OCI-LY7 (cell line): ENCODE results near the gene ABHD8. TPM values are rescaled to one million over a fixed set of nuclear protein-coding genes. Genes with fewer than 3 reads are reported as not detected.

Source experiments
- BruUV-seq: library from RNA; stranded (reverse); fragments of 400-500 nt; replicated peaks from 2 replicates; lab custom pipeline; 2021; lab: Mats Ljungman, UMichigan
- CTCF ChIA-PET: fragments of 300-600 bp; sonication (Branson Sonifier 250); formaldehyde crosslinking; loops from one replicate; lab custom pipeline; 2022; ENCODE audit warnings: antibody characterized with exemption; ENCODE audit not compliant: unreplicated experiment; lab: Charles Lee
- POLR2A ChIA-PET: fragments of 300-600 bp; sonication (Branson Sonifier 250); formaldehyde crosslinking; loops from one replicate; lab custom pipeline; 2022; ENCODE audit warnings: antibody characterized with exemption; lab: Charles Lee
- DNase-seq: peaks from one replicate; pipeline ENCODE4 v3.0.0-alpha.2; 2015; ENCODE audit warnings: low spot score
- H2AFZ ChIP-seq: fragments of 200-600 bp; sonication (generic), shearing (Covaris generic); 2 replicates; pipeline ENCODE4 v1.6.1; 2014; ENCODE audit warnings: mild to moderate bottlenecking, antibody characterized with exemption, low read length, moderate library complexity
- H3K27ac ChIP-seq: fragments of 200-600 bp; sonication (generic); 2 replicates; pipeline ENCODE4 v1.5.1; 2014; ENCODE audit warnings: mixed run types, low read depth, mild to moderate bottlenecking, moderate library complexity, low read length, inconsistent platforms; ENCODE audit not compliant: poor library complexity, severe bottlenecking
- H3K36me3 ChIP-seq: fragments of 200-600 bp; sonication (generic); 2 replicates; pipeline ENCODE4 v1.6.1; 2014; ENCODE audit warnings: mild to moderate bottlenecking, antibody characterized with exemption, low read length, moderate library complexity, mixed read lengths; ENCODE audit not compliant: insufficient read depth
- H3K4me1 ChIP-seq: fragments of 200-600 bp; sonication (generic); 2 replicates; pipeline ENCODE4 v1.5.1; 2014; ENCODE audit warnings: mild to moderate bottlenecking, low read length; ENCODE audit not compliant: insufficient read depth, poor library complexity, severe bottlenecking
- H3K4me2 ChIP-seq: fragments of 200-600 bp; sonication (generic); 2 replicates; pipeline ENCODE4 v1.6.1; 2014; ENCODE audit warnings: mild to moderate bottlenecking, low read length
- H3K4me3 ChIP-seq: fragments of 200-600 bp; sonication (generic); 2 replicates; pipeline ENCODE4 v1.5.1; 2014; ENCODE audit warnings: mild to moderate bottlenecking, low read depth, low read length; ENCODE audit not compliant: poor library complexity, severe bottlenecking
- H3K79me2 ChIP-seq: fragments of 200-600 bp; sonication (generic); 2 replicates; pipeline ENCODE4 v1.6.1; 2016; ENCODE audit warnings: low read depth, mild to moderate bottlenecking, low read length, moderate library complexity, mixed read lengths; ENCODE audit not compliant: insufficient read depth
- H3K9me2 ChIP-seq: fragments of 200-600 bp; sonication (generic); 2 replicates; pipeline ENCODE4 v1.6.1; 2016; ENCODE audit warnings: mild to moderate bottlenecking, low read length, mixed read lengths; ENCODE audit not compliant: insufficient read depth
- H3K9me3 ChIP-seq: fragments of 200-600 bp; sonication (generic); 2 replicates; pipeline ENCODE4 v1.6.1; 2014; ENCODE audit warnings: mild to moderate bottlenecking, mixed run types, low read length, mixed read lengths
- H4K20me1 ChIP-seq: fragments of 200-600 bp; sonication (generic); 2 replicates; pipeline ENCODE4 v1.6.1; 2014; ENCODE audit warnings: mild to moderate bottlenecking, antibody characterized with exemption, low read length, moderate library complexity, mixed read lengths; ENCODE audit not compliant: insufficient read depth
- CTCF ChIP-seq: fragments of 200-600 bp; sonication (generic); conservative IDR thresholded peaks from 2 replicates; pipeline ENCODE4 v1.5.1; 2014; ENCODE audit warnings: mild to moderate bottlenecking, antibody characterized with exemption, low read length, moderate library complexity, mixed read lengths
- EZH2phosphoT487 ChIP-seq: fragments of 200-600 bp; sonication (generic); IDR thresholded peaks from 2 replicates; pipeline ENCODE4 v1.6.1; 2018; ENCODE audit warnings: low read depth, borderline replicate concordance, mild to moderate bottlenecking, mixed run types, antibody characterized with exemption, low read length, moderate library complexity, mixed read lengths
- intact Hi-C: fragments of 100-400 bp; cut with micrococcal nuclease; formaldehyde crosslinking; loops from one replicate; pipeline ENCODE4 v1.10.0; 2022; ENCODE audit not compliant: unreplicated experiment
- total RNA-seq, 2 experiments: library from RNA; depleted of rRNA in 1 of 2; stranded (reverse); fragments of >200 nt in 1 of 2; shearing (Covaris generic) in 1 of 2; gene quantifications; 2 replicates each; pipeline ENCODE4 v1.2.3, GENCODE V29; 2014 to 2022

Gene ABHD8
- total RNA-seq, 2 experiments from 2014 or later, result 11.6 to 18.9 TPM

DNA sequence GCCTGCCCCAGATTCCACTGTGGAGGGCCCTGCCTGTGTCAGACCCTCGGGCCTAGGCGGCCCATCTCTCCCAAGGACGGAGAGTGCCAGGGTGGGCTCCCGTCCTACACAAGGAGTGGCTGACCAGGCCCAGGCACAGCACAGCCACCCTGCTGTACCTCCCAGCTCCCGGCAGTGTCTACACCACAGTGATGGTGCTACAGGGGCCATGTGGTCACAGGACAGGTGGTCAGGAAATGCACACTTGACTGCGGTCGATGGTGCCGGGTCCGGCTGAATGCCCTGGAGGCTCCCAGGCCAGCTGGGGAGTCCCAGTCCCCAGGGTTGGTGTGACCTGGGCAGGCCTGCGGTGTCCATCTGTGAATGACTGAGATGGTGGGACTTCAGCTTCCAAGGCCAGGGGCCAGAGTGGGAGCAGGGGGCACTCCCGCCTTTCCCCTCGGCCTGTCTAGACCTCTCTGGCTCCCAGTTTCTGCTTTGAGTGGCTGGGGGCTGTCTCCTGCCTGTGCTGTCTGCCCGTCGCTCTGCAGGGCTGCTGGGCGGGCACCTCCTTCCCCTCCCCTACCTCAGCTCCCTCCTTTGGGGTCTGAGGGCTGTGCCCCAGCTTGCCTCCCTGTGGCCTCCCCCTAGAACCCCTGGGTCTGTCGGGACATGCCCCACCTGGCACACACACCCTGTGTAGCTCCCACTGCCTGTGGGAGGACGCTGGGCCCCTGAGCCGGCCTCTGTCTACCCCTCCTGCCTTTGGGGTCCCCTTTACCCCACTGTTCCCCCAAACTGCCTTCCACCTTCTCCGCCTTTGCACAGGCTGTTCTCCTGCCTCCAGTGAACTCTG, 18.6 kb upstream of the ABHD8 start:
- DNase-seq, result no peak
- Histone ChIP-seq H3K79me2 (no peaks in the 10 kb centered on the region), H3K36me3 (peaks cover 35% of the 10 kb centered on the region), H3K4me3 (no peak overlapping the region), H3K9me2 (no peaks in the 10 kb centered on the region), H3K4me1 (peaks cover 9% of the 10 kb centered on the region), H3K27ac (no peak overlapping the region), H3K9me3 (no peaks in the 10 kb centered on the region), H4K20me1 (no peaks in the 10 kb centered on the region), H2AFZ (no peak overlapping the region), H3K4me2 (no peak overlapping the region)
- POLR2A ChIA-PET, result interaction anchor here (1.4 kb wide), 1 partner anchor 11 kb away, joined by 3 read pairs; no protein-coding TSS in a partner anchor
- intact Hi-C loops, result no loop called here
- no TSS peak for BruUV-seq
- CTCF ChIA-PET, result interaction anchor here (0.5 kb wide), 1 partner anchor 17 kb away, joined by 4 read pairs; the partner anchor contains the start of gene MRPL34
- TF ChIP-seq EZH2phosphoT487 (no peak), CTCF (no peak)

DNA sequence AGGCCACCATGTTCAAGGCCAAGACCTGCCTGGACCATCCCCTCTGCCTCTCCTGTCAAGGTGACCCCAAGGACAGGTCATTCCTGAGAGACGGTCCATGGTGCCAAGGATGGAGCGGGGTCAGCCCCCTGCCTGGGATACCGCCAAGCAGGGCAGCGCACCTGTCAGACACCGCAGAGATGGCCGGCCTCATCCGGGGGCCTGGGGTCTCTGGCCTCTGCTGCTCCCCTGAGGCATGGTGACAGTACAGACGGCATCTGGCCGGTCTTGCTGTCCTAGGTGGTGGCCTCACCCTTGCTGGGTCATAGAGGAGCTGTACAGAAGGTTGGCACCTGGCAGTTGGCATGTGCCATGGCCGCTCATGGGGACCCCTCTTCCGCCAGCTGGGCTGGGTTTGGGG, 17.2 kb upstream of the ABHD8 start:
- H3K4me2 ChIP-seq, result no peak overlapping the region
- ChIA-PET POLR2A (interaction anchor here (1.4 kb wide), 1 partner anchor 12 kb away, joined by 3 read pairs; no protein-coding TSS in a partner anchor), CTCF (no interaction called here)
- no TSS peak for BruUV-seq
- H3K4me3 ChIP-seq, result no peak overlapping the region
- H3K9me2 ChIP-seq, result no peaks in the 10 kb centered on the region
- H3K4me1 ChIP-seq, result peaks cover 9% of the 10 kb centered on the region
- no peaks in the 10 kb centered on the region for H3K79me2 ChIP-seq
- no peak overlapping the region for H3K27ac ChIP-seq
- intact Hi-C loops, result no loop called here
- DNase-seq, result no peak
- no peaks in the 10 kb centered on the region for H3K9me3 ChIP-seq
- peaks cover 44% of the 10 kb centered on the region for H3K36me3 ChIP-seq
- H4K20me1 ChIP-seq, result no peaks in the 10 kb centered on the region
- TF ChIP-seq CTCF, result no peak
- TF ChIP-seq EZH2phosphoT487, result no peak
- no peak overlapping the region for H2AFZ ChIP-seq
